ENCODE data around the gene LINGO1. TPM values are rescaled to one million over a fixed set of nuclear protein-coding genes. Genes with fewer than 3 reads are reported as not detected.

LINGO1 gene
- total RNA-seq, 2 experiments from 2014 or later: not detected

DNA sequence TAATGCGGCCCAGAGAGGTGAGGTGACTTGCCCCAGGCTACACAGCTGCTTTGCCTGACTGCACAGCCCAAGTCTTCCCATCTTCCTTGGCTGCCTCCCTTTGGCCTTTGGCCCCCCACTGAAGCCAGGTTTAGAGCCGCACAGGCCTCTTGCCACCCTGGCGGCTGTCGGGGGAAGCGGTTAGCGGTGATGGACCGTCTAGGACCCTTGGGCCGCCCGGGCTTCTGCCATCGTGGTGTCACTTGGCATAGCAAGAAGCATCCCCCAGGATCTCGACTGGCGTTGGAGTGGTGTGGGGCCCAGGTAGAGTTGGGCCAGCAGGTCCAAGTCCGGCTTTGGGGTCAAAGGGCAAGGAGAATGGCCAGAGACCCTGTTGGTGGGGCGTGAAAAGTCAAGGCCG lies 61.0 kb downstream of the LINGO1 start:
- H2AFZ ChIP-seq (ENCODE audit: low read length): no peak overlapping the region
- no TSS peak for BruUV-seq (replicated peaks)
- no peak overlapping the region for H3K4me3 ChIP-seq (ENCODE audit: low read depth, low read length, poor library complexity, severe bottlenecking)
- no peaks in the 10 kb centered on the region for H3K9me2 ChIP-seq (ENCODE audit: insufficient read depth, low read length)
- H3K4me1 ChIP-seq (ENCODE audit: insufficient read depth, low read length, poor library complexity, severe bottlenecking): no peaks in the 10 kb centered on the region
- no peak overlapping the region for H3K27ac ChIP-seq (ENCODE audit: low read depth, low read length, poor library complexity, severe bottlenecking)
- ChIA-PET CTCF (ENCODE audit: unreplicated experiment) (no interaction called here), POLR2A (no interaction called here)
- no peaks in the 10 kb centered on the region for H3K9me3 ChIP-seq (ENCODE audit: low read length)
- intact Hi-C loops (cut with micrococcal nuclease; ENCODE audit: unreplicated experiment): no loop called here
- no peaks in the 10 kb centered on the region for H3K36me3 ChIP-seq (ENCODE audit: insufficient read depth, low read length)
- no peak for TF ChIP-seq EZH2phosphoT487 (IDR thresholded peaks at IDR 0.05; ENCODE audit: borderline replicate concordance, low read depth, low read length)
- TF ChIP-seq, protein P1, sequence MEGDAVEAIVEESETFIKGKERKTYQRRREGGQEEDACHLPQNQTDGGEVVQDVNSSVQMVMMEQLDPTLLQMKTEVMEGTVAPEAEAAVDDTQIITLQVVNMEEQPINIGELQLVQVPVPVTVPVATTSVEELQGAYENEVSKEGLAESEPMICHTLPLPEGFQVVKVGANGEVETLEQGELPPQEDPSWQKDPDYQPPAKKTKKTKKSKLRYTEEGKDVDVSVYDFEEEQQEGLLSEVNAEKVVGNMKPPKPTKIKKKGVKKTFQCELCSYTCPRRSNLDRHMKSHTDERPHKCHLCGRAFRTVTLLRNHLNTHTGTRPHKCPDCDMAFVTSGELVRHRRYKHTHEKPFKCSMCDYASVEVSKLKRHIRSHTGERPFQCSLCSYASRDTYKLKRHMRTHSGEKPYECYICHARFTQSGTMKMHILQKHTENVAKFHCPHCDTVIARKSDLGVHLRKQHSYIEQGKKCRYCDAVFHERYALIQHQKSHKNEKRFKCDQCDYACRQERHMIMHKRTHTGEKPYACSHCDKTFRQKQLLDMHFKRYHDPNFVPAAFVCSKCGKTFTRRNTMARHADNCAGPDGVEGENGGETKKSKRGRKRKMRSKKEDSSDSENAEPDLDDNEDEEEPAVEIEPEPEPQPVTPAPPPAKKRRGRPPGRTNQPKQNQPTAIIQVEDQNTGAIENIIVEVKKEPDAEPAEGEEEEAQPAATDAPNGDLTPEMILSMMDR (conservative IDR thresholded peaks at IDR 0.05; ENCODE audit: low read length): no peak
- no peaks in the 10 kb centered on the region for H4K20me1 ChIP-seq (ENCODE audit: insufficient read depth, low read length)
- DNase-seq (ENCODE audit: low spot score): no peak
- H3K4me2 ChIP-seq (ENCODE audit: low read length): no peak overlapping the region
- no peaks in the 10 kb centered on the region for H3K79me2 ChIP-seq (ENCODE audit: insufficient read depth, low read depth, low read length)

DNA sequence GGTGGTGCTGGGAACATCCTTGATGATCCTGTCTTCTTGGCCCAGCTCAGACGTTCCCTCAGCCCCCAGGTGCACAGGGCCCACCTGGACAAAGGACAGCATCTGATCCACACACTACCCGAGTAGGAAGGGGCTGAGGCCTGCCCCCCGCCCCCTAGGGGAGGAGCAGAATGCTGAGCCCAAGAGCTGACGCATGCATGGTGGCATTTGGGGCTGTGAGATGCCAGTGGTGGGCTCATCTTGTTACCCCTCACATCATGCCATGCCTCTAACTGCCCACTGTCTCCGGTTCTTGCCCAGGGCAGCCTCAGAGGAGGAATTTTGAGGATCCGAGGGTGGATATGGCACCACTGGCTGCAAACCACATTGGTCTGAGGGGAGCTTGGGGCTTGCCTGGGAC lies 61.5 kb downstream of the LINGO1 start:
- DNase-seq (ENCODE audit: low spot score): no peak
- intact Hi-C loops (cut with micrococcal nuclease; ENCODE audit: unreplicated experiment): no loop called here
- Histone ChIP-seq H3K4me2 (ENCODE audit: low read length) (no peak overlapping the region), H3K4me1 (ENCODE audit: insufficient read depth, low read length, poor library complexity, severe bottlenecking) (no peaks in the 10 kb centered on the region), H4K20me1 (ENCODE audit: insufficient read depth, low read length) (no peaks in the 10 kb centered on the region), H3K9me3 (ENCODE audit: low read length) (no peaks in the 10 kb centered on the region), H3K4me3 (ENCODE audit: low read depth, low read length, poor library complexity, severe bottlenecking) (no peak overlapping the region), H2AFZ (ENCODE audit: low read length) (no peak overlapping the region), H3K27ac (ENCODE audit: low read depth, low read length, poor library complexity, severe bottlenecking) (no peak overlapping the region), H3K9me2 (ENCODE audit: insufficient read depth, low read length) (no peaks in the 10 kb centered on the region), H3K79me2 (ENCODE audit: insufficient read depth, low read depth, low read length) (no peaks in the 10 kb centered on the region), H3K36me3 (ENCODE audit: insufficient read depth, low read length) (no peaks in the 10 kb centered on the region)
- ChIA-PET POLR2A (no interaction called here), CTCF (ENCODE audit: unreplicated experiment) (no interaction called here)
- BruUV-seq (replicated peaks): no TSS peak
- TF ChIP-seq, protein P1 (conservative IDR thresholded peaks at IDR 0.05; ENCODE audit: low read length): no peak
- TF ChIP-seq EZH2phosphoT487 (IDR thresholded peaks at IDR 0.05; ENCODE audit: borderline replicate concordance, low read depth, low read length): no peak

DNA sequence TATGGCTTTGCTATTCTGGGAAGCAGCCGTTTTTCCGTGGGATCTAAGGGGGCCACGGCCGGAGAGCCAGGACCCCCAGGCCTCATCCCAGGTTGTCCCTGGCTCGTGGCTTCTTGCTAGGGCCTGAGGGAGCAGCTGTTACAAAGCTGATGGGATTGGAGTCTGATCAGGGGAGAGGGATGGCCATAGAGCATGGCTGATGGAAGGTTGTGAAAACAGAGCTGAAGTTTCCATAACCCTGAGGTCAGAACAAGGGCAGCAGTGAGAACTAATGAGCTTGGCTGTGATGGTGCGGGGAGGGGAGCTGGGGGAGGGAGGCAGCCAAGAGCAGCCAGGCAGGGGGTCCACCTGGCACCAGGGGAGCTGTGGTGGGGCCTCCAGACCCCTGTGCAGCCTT lies 63.0 kb downstream of the LINGO1 start:
- no peaks in the 10 kb centered on the region for H3K4me1 ChIP-seq (ENCODE audit: insufficient read depth, low read length, poor library complexity, severe bottlenecking)
- no peaks in the 10 kb centered on the region for H3K9me2 ChIP-seq (ENCODE audit: insufficient read depth, low read length)
- no peaks in the 10 kb centered on the region for H3K36me3 ChIP-seq (ENCODE audit: insufficient read depth, low read length)
- DNase-seq (ENCODE audit: low spot score): no peak
- no peak overlapping the region for H3K4me2 ChIP-seq (ENCODE audit: low read length)
- intact Hi-C loops (cut with micrococcal nuclease; ENCODE audit: unreplicated experiment): no loop called here
- H3K27ac ChIP-seq (ENCODE audit: low read depth, low read length, poor library complexity, severe bottlenecking): no peak overlapping the region
- no peaks in the 10 kb centered on the region for H3K9me3 ChIP-seq (ENCODE audit: low read length)
- H3K4me3 ChIP-seq (ENCODE audit: low read depth, low read length, poor library complexity, severe bottlenecking): no peak overlapping the region
- TF ChIP-seq, protein P1 (conservative IDR thresholded peaks at IDR 0.05; ENCODE audit: low read length): no peak
- no peak for TF ChIP-seq EZH2phosphoT487 (IDR thresholded peaks at IDR 0.05; ENCODE audit: borderline replicate concordance, low read depth, low read length)
- POLR2A ChIA-PET: interaction anchor here (0.5 kb wide), 1 partner anchor 31 kb away, joined by 3 read pairs; no protein-coding TSS in a partner anchor
- no peaks in the 10 kb centered on the region for H4K20me1 ChIP-seq (ENCODE audit: insufficient read depth, low read length)
- H2AFZ ChIP-seq (ENCODE audit: low read length): no peak overlapping the region
- H3K79me2 ChIP-seq (ENCODE audit: insufficient read depth, low read depth, low read length): no peaks in the 10 kb centered on the region
- no TSS peak for BruUV-seq (replicated peaks)
- CTCF ChIA-PET (ENCODE audit: unreplicated experiment): interaction anchor here (1.0 kb wide), 1 partner anchor 26 kb away, joined by 4 read pairs; no protein-coding TSS in a partner anchor
